Epithelial cell of esophagus (primary cell): Measurements from ENCODE around the gene ADD3.

Experiments
- DNase-seq: peaks from one replicate; pipeline ENCODE4 v3.0.0; 2010; ENCODE audit warnings: low read depth
- H3K4me3 ChIP-seq: 2 replicates; pipeline ENCODE4 v1.5.1; 2011; ENCODE audit warnings: mild to moderate bottlenecking, low read length, control low read depth
- TF ChIP-seq, protein P1 (sequence below): IDR thresholded peaks from 2 replicates; pipeline ENCODE4 v1.5.1; 2011; ENCODE audit warnings: low read depth, mild to moderate bottlenecking, low read length, control low read depth, inconsistent platforms; ENCODE audit not compliant: insufficient read depth; ENCODE audit errors: missing control alignments

The ADD3 gene

DNA sequence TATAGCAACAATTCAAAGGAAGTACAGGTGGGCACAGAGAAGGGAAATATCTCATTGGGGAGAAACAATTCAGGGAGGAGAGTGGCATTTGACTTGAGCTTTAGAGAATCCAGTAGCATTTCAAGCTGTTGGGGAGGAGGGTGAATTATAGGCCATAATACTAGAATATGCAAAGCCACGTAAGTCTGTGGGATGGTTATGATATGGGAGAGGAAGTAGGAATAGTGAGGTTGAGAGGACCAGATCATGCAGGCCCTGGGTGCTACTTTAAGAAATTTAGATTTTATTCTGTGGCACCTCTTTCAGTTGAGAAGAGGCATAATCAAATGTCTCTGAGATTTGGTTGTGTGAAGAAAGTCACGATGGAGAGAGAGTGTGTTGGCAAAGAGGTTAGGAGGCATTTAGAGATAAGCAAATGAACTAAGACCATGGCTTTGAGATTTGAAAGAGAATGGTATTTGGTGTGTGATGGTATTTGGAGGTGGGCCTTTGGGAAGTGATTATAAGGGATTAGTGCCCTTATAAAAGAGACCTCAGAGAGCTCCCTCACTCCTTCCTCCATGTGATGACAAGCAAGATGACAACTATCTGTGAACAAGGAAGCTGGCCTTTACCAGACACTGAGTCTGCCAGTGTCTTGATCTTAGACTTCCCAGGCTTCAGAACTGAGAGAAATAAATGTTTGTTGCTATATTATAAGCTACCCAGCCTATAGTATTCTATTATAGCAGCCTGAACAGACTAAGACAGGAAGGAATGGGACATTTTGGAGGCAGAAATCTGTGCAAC is 15.1 kb downstream of the ADD3 start:
- TF ChIP-seq, protein P1, sequence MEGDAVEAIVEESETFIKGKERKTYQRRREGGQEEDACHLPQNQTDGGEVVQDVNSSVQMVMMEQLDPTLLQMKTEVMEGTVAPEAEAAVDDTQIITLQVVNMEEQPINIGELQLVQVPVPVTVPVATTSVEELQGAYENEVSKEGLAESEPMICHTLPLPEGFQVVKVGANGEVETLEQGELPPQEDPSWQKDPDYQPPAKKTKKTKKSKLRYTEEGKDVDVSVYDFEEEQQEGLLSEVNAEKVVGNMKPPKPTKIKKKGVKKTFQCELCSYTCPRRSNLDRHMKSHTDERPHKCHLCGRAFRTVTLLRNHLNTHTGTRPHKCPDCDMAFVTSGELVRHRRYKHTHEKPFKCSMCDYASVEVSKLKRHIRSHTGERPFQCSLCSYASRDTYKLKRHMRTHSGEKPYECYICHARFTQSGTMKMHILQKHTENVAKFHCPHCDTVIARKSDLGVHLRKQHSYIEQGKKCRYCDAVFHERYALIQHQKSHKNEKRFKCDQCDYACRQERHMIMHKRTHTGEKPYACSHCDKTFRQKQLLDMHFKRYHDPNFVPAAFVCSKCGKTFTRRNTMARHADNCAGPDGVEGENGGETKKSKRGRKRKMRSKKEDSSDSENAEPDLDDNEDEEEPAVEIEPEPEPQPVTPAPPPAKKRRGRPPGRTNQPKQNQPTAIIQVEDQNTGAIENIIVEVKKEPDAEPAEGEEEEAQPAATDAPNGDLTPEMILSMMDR = no peak
- DNase-seq = no peak
- H3K4me3 ChIP-seq = no peak overlapping the region

DNA sequence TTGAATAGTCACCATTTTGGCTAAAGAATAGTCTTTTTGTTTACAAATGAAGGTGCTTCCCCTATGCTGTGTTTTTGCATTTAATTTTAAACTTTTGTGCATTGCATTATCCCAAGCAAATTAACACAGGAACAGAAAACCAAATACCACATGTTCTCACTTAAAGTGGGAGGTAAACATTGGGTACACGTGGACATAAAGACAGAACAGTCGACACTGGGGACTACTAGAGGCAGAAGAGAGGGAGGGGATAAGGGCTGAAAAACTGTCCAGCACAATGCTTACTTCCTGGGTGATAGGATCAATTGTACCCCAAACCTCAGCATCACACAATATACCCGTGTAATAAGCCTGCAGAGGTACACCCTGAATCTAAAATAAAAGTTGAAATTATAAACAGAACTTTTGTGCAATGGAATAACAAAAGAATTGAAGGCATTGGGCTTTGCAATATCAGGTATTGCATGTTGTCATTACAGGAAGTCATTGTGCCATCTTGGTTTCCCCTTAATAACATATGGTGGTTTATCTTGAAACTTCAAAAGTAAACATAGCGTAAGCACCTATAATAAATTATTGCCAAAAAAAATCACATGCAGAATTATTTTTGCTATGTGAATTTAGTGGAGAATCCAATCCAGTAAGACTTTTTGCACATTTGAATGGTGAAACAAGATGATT is 16.1 kb downstream of the ADD3 start:
- no peak for DNase-seq
- TF ChIP-seq, protein P1 = no peak
- H3K4me3 ChIP-seq = no peak overlapping the region

DNA sequence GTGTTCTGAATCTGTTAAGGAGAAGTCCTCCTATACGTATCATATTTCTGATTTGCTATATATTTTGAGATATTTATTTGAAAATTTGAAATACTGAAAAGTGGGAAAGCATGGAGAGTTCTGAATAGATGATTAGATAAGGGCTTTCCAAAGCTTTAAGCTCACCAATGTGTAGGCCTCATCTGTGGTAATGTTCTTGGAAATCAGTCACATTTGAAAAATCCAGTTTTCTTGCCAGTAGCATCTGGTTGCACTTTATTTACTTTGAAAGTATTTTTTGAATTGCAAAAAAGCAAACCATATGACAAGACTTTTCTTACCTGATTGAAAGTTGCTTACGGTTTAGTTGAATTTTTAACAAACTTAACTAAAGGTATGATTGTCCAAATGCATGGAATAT is 21.7 kb downstream of the ADD3 start:
- DNase-seq = no peak
- H3K4me3 ChIP-seq = no peak overlapping the region
- TF ChIP-seq, protein P1 = no peak

DNA sequence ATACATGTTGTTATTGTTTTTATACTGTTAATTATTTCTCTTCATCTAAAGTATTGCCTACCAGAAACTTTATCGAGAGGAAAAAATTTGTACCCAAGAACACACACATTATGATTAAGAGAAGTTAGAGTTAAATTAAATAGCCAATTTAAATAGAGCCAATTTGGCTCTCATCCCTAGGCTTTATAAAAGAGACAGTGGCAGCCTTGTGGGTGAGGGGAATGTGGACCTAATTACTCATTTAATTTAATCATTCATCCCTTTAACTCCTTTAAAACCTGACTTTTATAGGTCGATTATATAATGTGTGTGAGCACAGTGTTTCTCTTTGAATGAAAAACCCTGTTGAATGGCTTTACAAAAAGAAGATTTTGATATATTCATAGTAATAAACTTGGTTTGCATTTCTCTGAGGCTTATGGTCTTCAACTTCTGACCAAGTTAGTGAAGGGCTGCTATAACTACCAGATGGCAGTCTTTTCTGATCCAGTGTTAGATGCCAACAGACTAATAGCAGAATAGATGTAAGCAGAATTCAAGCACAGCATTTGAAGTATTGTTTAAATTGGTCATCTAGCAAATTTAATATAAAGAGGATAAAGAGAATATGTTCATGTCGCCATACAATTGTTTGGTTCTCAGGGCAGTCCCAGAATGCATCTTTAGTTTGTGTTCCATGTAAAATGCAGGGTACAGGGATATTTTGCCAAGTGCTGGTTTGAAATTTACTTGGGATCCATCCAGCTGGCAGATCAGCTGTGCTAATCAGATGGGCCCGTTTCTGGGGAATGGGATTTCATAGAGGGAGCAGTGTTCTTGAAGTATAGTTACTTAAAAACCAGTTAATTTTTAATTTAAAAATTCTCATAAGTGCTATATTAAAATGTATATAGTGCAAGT is 25.3 kb downstream of the ADD3 start:
- no peak overlapping the region for H3K4me3 ChIP-seq
- TF ChIP-seq, protein P1 = no peak
- DNase-seq = no peak

DNA sequence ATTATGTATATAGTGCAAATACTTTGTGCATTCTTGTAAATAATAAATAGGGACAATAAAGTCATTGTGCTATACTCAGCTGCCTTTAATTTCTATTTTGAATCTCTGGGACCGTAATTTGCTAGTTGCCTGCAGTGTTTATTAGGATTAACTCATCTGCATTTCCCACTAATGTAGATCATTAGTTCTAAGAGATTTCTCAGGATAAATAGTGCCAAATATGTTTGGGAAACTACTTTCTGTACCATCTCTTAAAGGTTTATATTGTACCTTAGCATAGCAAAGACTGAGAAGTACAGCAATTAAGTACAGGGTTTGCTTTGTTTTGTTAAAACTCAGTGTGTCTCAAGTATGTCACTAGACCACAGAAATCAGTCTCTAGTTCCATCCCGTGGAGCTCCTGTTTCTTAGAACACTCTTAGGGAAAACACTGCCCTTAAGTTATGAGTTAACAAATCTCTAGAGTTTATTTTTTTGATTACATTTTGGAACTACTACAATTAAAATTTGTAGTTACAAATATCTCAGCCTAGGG is 26.0 kb downstream of the ADD3 start:
- TF ChIP-seq, protein P1 = no peak
- no peak for DNase-seq
- no peak overlapping the region for H3K4me3 ChIP-seq

DNA sequence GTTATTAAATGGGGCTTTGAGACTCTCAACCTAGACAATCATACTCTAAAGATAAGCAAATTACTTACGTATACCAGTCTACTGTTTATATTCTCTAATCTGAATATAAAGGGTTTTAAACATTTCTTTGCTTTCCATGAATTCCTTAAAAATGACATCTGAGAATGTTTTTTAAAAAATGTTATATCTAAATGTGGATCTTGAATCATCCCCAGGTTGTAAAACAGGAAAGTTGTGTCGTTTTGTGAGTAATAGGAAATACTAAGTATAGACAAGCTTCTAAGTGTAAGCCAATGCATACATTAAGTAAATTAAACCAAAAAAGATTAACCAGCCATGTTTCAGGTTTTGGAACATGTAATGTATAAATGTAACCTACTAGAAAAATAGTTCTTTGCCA is 26.8 kb downstream of the ADD3 start:
- no peak overlapping the region for H3K4me3 ChIP-seq
- TF ChIP-seq, protein P1 = no peak
- DNase-seq = peak; percentile 76
